Loucy (cell line): ENCODE measurements around the gene MAVS.

ENCODE experiments used
- EZH2phosphoT487 ChIP-seq: fragments of 200-600 bp; IDR thresholded peaks from 2 replicates; pipeline ENCODE4 v1.6.1; 2018; ENCODE audit warnings: antibody characterized with exemption, mild to moderate bottlenecking, moderate library complexity, borderline replicate concordance
- TF ChIP-seq, protein P1 (sequence below): fragments of 200-600 bp; sonication (generic); conservative IDR thresholded peaks from 2 replicates; pipeline ENCODE4 v1.5.1; 2014; ENCODE audit warnings: mild to moderate bottlenecking, antibody characterized with exemption, low read length

DNA sequence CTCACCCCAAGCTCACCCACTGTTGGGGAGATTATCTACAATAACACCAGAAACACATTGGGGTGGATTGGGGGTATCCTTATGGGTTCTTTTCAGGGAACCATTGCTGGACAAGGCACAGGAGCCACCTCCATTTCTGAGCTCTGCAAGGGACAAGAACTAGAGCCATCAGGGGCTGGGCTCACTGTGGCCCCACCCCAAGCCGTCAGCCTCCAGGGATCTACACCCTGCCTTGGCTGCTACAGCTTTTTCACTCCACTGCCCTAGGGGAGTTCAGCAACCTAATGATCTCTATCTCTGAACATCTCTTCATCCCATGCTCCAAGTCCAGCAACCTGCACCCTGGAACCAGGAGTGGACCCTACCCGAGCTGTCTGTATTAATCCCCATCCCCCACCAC, 21.2 kb downstream of the MAVS start:
- TF ChIP-seq, protein P1, sequence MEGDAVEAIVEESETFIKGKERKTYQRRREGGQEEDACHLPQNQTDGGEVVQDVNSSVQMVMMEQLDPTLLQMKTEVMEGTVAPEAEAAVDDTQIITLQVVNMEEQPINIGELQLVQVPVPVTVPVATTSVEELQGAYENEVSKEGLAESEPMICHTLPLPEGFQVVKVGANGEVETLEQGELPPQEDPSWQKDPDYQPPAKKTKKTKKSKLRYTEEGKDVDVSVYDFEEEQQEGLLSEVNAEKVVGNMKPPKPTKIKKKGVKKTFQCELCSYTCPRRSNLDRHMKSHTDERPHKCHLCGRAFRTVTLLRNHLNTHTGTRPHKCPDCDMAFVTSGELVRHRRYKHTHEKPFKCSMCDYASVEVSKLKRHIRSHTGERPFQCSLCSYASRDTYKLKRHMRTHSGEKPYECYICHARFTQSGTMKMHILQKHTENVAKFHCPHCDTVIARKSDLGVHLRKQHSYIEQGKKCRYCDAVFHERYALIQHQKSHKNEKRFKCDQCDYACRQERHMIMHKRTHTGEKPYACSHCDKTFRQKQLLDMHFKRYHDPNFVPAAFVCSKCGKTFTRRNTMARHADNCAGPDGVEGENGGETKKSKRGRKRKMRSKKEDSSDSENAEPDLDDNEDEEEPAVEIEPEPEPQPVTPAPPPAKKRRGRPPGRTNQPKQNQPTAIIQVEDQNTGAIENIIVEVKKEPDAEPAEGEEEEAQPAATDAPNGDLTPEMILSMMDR: no peak
- no peak for TF ChIP-seq EZH2phosphoT487
